ENCODE measurements around the gene AOPEP. TPM values are rescaled to one million over a fixed set of nuclear protein-coding genes. Genes with fewer than 3 reads are reported as not detected.

The AOPEP gene
- total and polyA plus RNA-seq, 2 of the 13 experiments (the other 11 are each of a cell fraction or from before 2014, with no cell fraction given), result 22.2 to 41.6 TPM

- no peaks in the 10 kb centered on the region for H3K79me2 ChIP-seq (ENCODE audit: insufficient read depth, low read length)
- no peaks in the 10 kb centered on the region for H4K20me1 ChIP-seq (ENCODE audit: insufficient read depth, low read length)
- no peak overlapping the region for H3K27ac ChIP-seq (ENCODE audit: extremely low read length, insufficient read depth, low read length)
- no peak for ATAC-seq
- H3K36me3 ChIP-seq (replicated peaks in 1 of 2; ENCODE audit: control insufficient read depth in 1 of 2, insufficient read depth in 2 of 2, low read length in 2 of 2), result no peaks in the 10 kb centered on the region; a peak in 1 of 5 replicates
- TF ChIP-seq ZNF569 (CRISPR knock-in tag; IDR thresholded peaks at IDR 0.05; ENCODE audit: borderline replicate concordance), result no peak
- no peak for TF ChIP-seq HNRNPLL (IDR thresholded peaks at IDR 0.05; ENCODE audit: low read depth, low read length, poor library complexity, severe bottlenecking)
- TF ChIP-seq ZNF263 (CRISPR knock-in tag; IDR thresholded peaks at IDR 0.05), result peak; percentile 80
- no peaks in the 10 kb centered on the region for H3K27me3 ChIP-seq (ENCODE audit: control insufficient read depth in 1 of 2, insufficient read depth in 2 of 2, low read length in 2 of 2)
- H3K9ac ChIP-seq (ENCODE audit: insufficient read depth, low read depth, low read length), result no peak overlapping the region
- H3K4me3 ChIP-seq (replicated peaks in 1 of 3; ENCODE audit: insufficient read depth in 1 of 3, low read depth in 2 of 3, low read length in 3 of 3), result no peak overlapping the region
- no TSS peak for BruUV-seq (replicated peaks)
- CTCF ChIA-PET (ENCODE audit: low intra/inter-chr PET ratio, low total read pairs), result no interaction called here
- no peaks in the 10 kb centered on the region for H3K9me3 ChIP-seq (ENCODE audit: low read length)
- intact Hi-C loops (cut with micrococcal nuclease; ENCODE audit: unreplicated experiment) (loop anchor here (10.0 kb wide), 1 partner anchor 60 kb away; no protein-coding TSS in a partner anchor), in situ Hi-C loops (cut with HindIII; ENCODE audit: extremely low pct_ligation_motif_present, low pct_unique_long_range_greater_than_20kb) (no loop called here)
- WGBS (ENCODE audit: low lambda C conversion rate), result 90% methylated on average over 12 of the region's 12 CpGs
- H2AFZ ChIP-seq (ENCODE audit: low read length), result no peak overlapping the region
- H3K4me2 ChIP-seq (ENCODE audit: low read depth, low read length), result no peak overlapping the region
- H3K4me1 ChIP-seq (ENCODE audit: insufficient read depth, low read length), result peaks cover 57% of the 10 kb centered on the region
- DNase-seq (ENCODE audit: low spot score), result no peak
- POLR2A ChIA-PET, result interaction anchor here (1.6 kb wide), 1 partner anchor 76 kb away, joined by 5 read pairs; no protein-coding TSS in a partner anchor
- FAIRE-seq, result no peak
Measured at GRCh38 chr9:94824913-94825610, 98.6 kb downstream of the AOPEP start.

- no peaks in the 10 kb centered on the region for H3K27me3 ChIP-seq (ENCODE audit: control insufficient read depth in 1 of 2, insufficient read depth in 2 of 2, low read length in 2 of 2)
- FAIRE-seq, result no peak
- H3K4me3 ChIP-seq (replicated peaks in 1 of 3; ENCODE audit: insufficient read depth in 1 of 3, low read depth in 2 of 3, low read length in 3 of 3), result no peak overlapping the region
- H4K20me1 ChIP-seq (ENCODE audit: insufficient read depth, low read length), result no peaks in the 10 kb centered on the region
- intact Hi-C loops (cut with micrococcal nuclease; ENCODE audit: unreplicated experiment) (loop anchor here (10.0 kb wide), 1 partner anchor 59 kb away; no protein-coding TSS in a partner anchor), in situ Hi-C loops (cut with HindIII; ENCODE audit: extremely low pct_ligation_motif_present, low pct_unique_long_range_greater_than_20kb) (no loop called here)
- H3K4me2 ChIP-seq (ENCODE audit: low read depth, low read length), result no peak overlapping the region
- 96% methylated on average over 4 of the region's 4 CpGs for WGBS (ENCODE audit: low lambda C conversion rate)
- no peaks in the 10 kb centered on the region; a peak in 1 of 5 replicates for H3K36me3 ChIP-seq (replicated peaks in 1 of 2; ENCODE audit: control insufficient read depth in 1 of 2, insufficient read depth in 2 of 2, low read length in 2 of 2)
- H2AFZ ChIP-seq (ENCODE audit: low read length), result no peak overlapping the region
- POLR2A ChIA-PET, result interaction anchor here (1.6 to 1.8 kb wide), 2 partner anchors 8 to 75 kb away, joined by 4 to 5 read pairs; no protein-coding TSS in a partner anchor
- CTCF ChIA-PET (ENCODE audit: low intra/inter-chr PET ratio, low total read pairs), result no interaction called here
- H3K9ac ChIP-seq (ENCODE audit: insufficient read depth, low read depth, low read length), result no peak overlapping the region
- H3K27ac ChIP-seq (ENCODE audit: extremely low read length, insufficient read depth, low read length), result peak overlapping the region; percentile 98
- BruUV-seq (replicated peaks), result no TSS peak
- DNase-seq (ENCODE audit: low spot score), result no peak
- no peaks in the 10 kb centered on the region for H3K79me2 ChIP-seq (ENCODE audit: insufficient read depth, low read length)
- no peaks in the 10 kb centered on the region for H3K9me3 ChIP-seq (ENCODE audit: low read length)
- peaks cover 57% of the 10 kb centered on the region for H3K4me1 ChIP-seq (ENCODE audit: insufficient read depth, low read length)
- no peak for ATAC-seq
- TF ChIP-seq MTA1 (CRISPR knock-in tag; IDR thresholded peaks at IDR 0.05; ENCODE audit: borderline replicate concordance), result no peak
- no peak for TF ChIP-seq ZBTB33 (CRISPR knock-in tag; IDR thresholded peaks at IDR 0.05)
- no peak for TF ChIP-seq REPIN1 (CRISPR knock-in tag; IDR thresholded peaks at IDR 0.05; ENCODE audit: borderline replicate concordance, low read depth)
- no peak for TF ChIP-seq RXRA (CRISPR knock-in tag; IDR thresholded peaks at IDR 0.05)
- no peak for TF ChIP-seq ZNF709 (CRISPR knock-in tag; IDR thresholded peaks at IDR 0.05)
- no peak for TF ChIP-seq SOX13 (IDR thresholded peaks at IDR 0.05)
- no peak for TF ChIP-seq SOX13 (CRISPR knock-in tag; conservative IDR thresholded peaks at IDR 0.05 in 1 of 2, IDR thresholded peaks at IDR 0.05 in 1 of 2)
- no peak for TF ChIP-seq ZNF614 (CRISPR knock-in tag; IDR thresholded peaks at IDR 0.05; ENCODE audit: borderline replicate concordance)
- no peak for TF ChIP-seq ZBTB4 (CRISPR knock-in tag; IDR thresholded peaks at IDR 0.05; ENCODE audit: borderline replicate concordance)
Measured at GRCh38 chr9:94825611-94825958, 99.1 kb downstream of the AOPEP start.
